MCF 10A (cell line): Measurements from ENCODE around the gene WTIP. TPM values are rescaled to one million over a fixed set of nuclear protein-coding genes. Genes with fewer than 3 reads are reported as not detected.

Source experiments
- BruUV-seq: library from RNA; stranded (reverse); fragments of 400-500 nt; replicated peaks from 2 replicates; lab custom pipeline; 2021; lab: Mats Ljungman, UMichigan
- CTCF ChIA-PET: fragments of 300-600 bp; sonication (Branson Sonifier 250); formaldehyde crosslinking; extraction: SDS; loops from one replicate; lab custom pipeline; 2021; ENCODE audit warnings: antibody characterized with exemption, inconsistent platforms; lab: Yijun Ruan, JAX
- POLR2A ChIA-PET: fragments of 300-600, 350-650 bp; sonication (Branson Sonifier 250); formaldehyde crosslinking; extraction: SDS; loops from one replicate; lab custom pipeline; 2020; ENCODE audit warnings: antibody characterized with exemption, inconsistent platforms; lab: Yijun Ruan, JAX
- DNase-seq: peaks from one replicate; pipeline ENCODE4 v3.0.0-alpha.2; 2018; ENCODE audit not compliant: unreplicated experiment
- H3K27ac Mint-ChIP-seq: one replicate; pipeline ENCODE4 v1.8.0; 2022; ENCODE audit warnings: mild to moderate bottlenecking, low read depth, mixed read lengths; ENCODE audit not compliant: unreplicated experiment
- H3K27me3 Mint-ChIP-seq: one replicate; pipeline ENCODE4 v1.8.0; 2022; ENCODE audit warnings: mixed read lengths; ENCODE audit not compliant: insufficient read depth, unreplicated experiment
- H3K36me3 Mint-ChIP-seq: one replicate; pipeline ENCODE4 v1.8.0; 2022; ENCODE audit warnings: mild to moderate bottlenecking, moderate library complexity, mixed read lengths; ENCODE audit not compliant: insufficient read depth, unreplicated experiment
- H3K4me1 Mint-ChIP-seq: one replicate; pipeline ENCODE4 v1.8.0; 2022; ENCODE audit warnings: mixed read lengths; ENCODE audit not compliant: insufficient read depth, unreplicated experiment
- H3K4me3 Mint-ChIP-seq: one replicate; pipeline ENCODE4 v1.8.0; 2022; ENCODE audit warnings: mild to moderate bottlenecking, moderate library complexity, mixed read lengths; ENCODE audit not compliant: unreplicated experiment
- H3K9me3 Mint-ChIP-seq: one replicate; pipeline ENCODE4 v1.8.0; 2022; ENCODE audit warnings: mixed read lengths; ENCODE audit not compliant: unreplicated experiment
- CTCF ChIP-seq: fragments of 200-600 bp; IDR thresholded peaks from one replicate; pipeline ENCODE4 v1.8.0; 2022; ENCODE audit warnings: antibody characterized with exemption, mild to moderate bottlenecking; ENCODE audit not compliant: unreplicated experiment
- intact Hi-C: fragments of 100-400 bp; cut with micrococcal nuclease; formaldehyde crosslinking; loops from 2 replicates; pipeline ENCODE4 v1.14.1; 2022
- total RNA-seq: library from RNA; stranded (reverse); gene quantifications from 2 replicates; pipeline ENCODE4 v1.2.3, GENCODE V29; 2022

WTIP gene
- total RNA-seq, 1 experiment from 2014 or later, result 22.6 TPM

GRCh38 chr19:34513767-34514166 is 32.2 kb downstream of the WTIP start:
- ChIA-PET CTCF (no interaction called here), POLR2A (no interaction called here)
- no peak overlapping the region for H3K4me3 Mint-ChIP-seq
- no peaks in the 10 kb centered on the region for H3K4me1 Mint-ChIP-seq
- no peak for TF ChIP-seq CTCF
- intact Hi-C loops, result no loop called here
- H3K36me3 Mint-ChIP-seq, result peaks cover 6% of the 10 kb centered on the region
- BruUV-seq, result no TSS peak
- H3K27me3 Mint-ChIP-seq, result no peaks in the 10 kb centered on the region
- peaks cover 10% of the 10 kb centered on the region for H3K9me3 Mint-ChIP-seq
- DNase-seq, result no peak
- H3K27ac Mint-ChIP-seq, result no peak overlapping the region

- Mint-ChIP-seq H3K36me3 (no peaks in the 10 kb centered on the region), H3K4me1 (no peaks in the 10 kb centered on the region), H3K27me3 (peaks cover 12% of the 10 kb centered on the region), H3K27ac (no peak overlapping the region), H3K9me3 (peaks cover 7% of the 10 kb centered on the region), H3K4me3 (no peak overlapping the region)
- CTCF ChIA-PET, result no interaction called here
- intact Hi-C loops, result no loop called here
- BruUV-seq, result no TSS peak
- TF ChIP-seq CTCF, result no peak
- POLR2A ChIA-PET, result no interaction called here
- no peak for DNase-seq
These were observed 38.0 kb downstream of the WTIP start for GRCh38 chr19:34519602-34520001.

GRCh38 chr19:34523408-34523807 is 41.9 kb downstream of the WTIP start:
- BruUV-seq, result no TSS peak
- TF ChIP-seq CTCF, result no peak
- peaks cover 12% of the 10 kb centered on the region for H3K27me3 Mint-ChIP-seq
- H3K27ac Mint-ChIP-seq, result no peak overlapping the region
- no peaks in the 10 kb centered on the region for H3K4me1 Mint-ChIP-seq
- ChIA-PET POLR2A (no interaction called here), CTCF (interaction anchor here (1.2 kb wide), 1 partner anchor 8 kb away, joined by 3 read pairs; no protein-coding TSS in a partner anchor)
- intact Hi-C loops, result no loop called here
- DNase-seq, result no peak
- no peaks in the 10 kb centered on the region for H3K36me3 Mint-ChIP-seq
- no peak overlapping the region for H3K4me3 Mint-ChIP-seq
- H3K9me3 Mint-ChIP-seq, result peaks cover 7% of the 10 kb centered on the region

DNA sequence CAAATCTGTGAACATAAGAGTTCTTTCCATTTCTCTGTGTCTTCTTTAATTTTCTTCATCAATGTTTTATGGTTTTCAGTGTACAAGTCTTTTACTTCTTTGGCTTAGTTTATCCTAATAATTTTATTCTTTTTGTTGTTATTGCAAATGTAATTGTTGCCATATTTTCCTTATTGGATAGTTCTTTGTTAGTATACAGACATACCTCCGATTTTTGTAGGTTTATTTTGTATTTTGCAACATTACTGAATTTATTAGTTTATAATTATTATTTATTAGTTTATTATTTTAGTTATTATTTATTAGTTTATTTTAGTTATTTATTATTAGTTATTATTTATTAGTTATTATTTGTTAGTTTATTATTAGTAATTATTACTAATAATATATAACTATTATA is 43.4 kb downstream of the WTIP start:
- peaks cover 20% of the 10 kb centered on the region for H3K27me3 Mint-ChIP-seq
- ChIA-PET CTCF (interaction anchor here (0.8 kb wide), 1 partner anchor 24 kb away, joined by 3 read pairs; no protein-coding TSS in a partner anchor), POLR2A (no interaction called here)
- no TSS peak for BruUV-seq
- no peak overlapping the region for H3K27ac Mint-ChIP-seq
- peaks cover 7% of the 10 kb centered on the region for H3K9me3 Mint-ChIP-seq
- no peaks in the 10 kb centered on the region for H3K4me1 Mint-ChIP-seq
- H3K36me3 Mint-ChIP-seq, result no peaks in the 10 kb centered on the region
- no peak overlapping the region for H3K4me3 Mint-ChIP-seq
- intact Hi-C loops, result no loop called here
- no peak for DNase-seq
- no peak for TF ChIP-seq CTCF
